Ovary (tissue), 9 donors: ENCODE data around the gene SRRM2. TPM values are rescaled to one million over a fixed set of nuclear protein-coding genes. Genes with fewer than 3 reads are reported as not detected.

Source experiments
- DNase-seq, 5 donors: peaks; one replicate each; pipeline ENCODE4 v3.0.0-alpha.2; 2019 to 2020
- H3K27ac ChIP-seq, 2 donors: fragments of 200-600 bp; one replicate each; pipeline versions ENCODE4 v1.5.1 to v1.8.0; 2019 to 2022
- H3K27me3 ChIP-seq: fragments of 200-600 bp; one replicate; pipeline ENCODE4 v1.8.0; 2022
- H3K36me3 ChIP-seq: fragments of 200-600 bp; sonication (generic); one replicate; pipeline ENCODE4 v1.5.1; 2019
- H3K4me1 ChIP-seq: one replicate; pipeline ENCODE4 v1.8.1; 2013; ENCODE audit warnings: mild to moderate bottlenecking, moderate library complexity; ENCODE audit not compliant: insufficient read depth
- H3K4me3 ChIP-seq: fragments of 200-600 bp; sonication (generic); one replicate; pipeline ENCODE4 v1.5.1; 2017
- H3K9me3 ChIP-seq, 2 donors: fragments of 200-600 bp in 1 of 2; sonication (generic) in 1 of 2; one replicate each; pipeline versions ENCODE4 v1.5.1 to v1.8.1; 2013 to 2019; ENCODE audit warnings: mild to moderate bottlenecking in 1 of 2, moderate library complexity in 1 of 2
- EP300 ChIP-seq: sonication (generic); formaldehyde crosslinking; IDR thresholded peaks from one replicate; pipeline ENCODE4 v1.6.1; 2017; ENCODE audit warnings: antibody characterized with exemption
- POLR2A ChIP-seq: fragments of 450-650 bp; IDR thresholded peaks from one replicate; pipeline ENCODE4 v1.6.1; 2017; ENCODE audit warnings: antibody characterized with exemption, mild to moderate bottlenecking, moderate library complexity
- WGBS, 3 donors: extraction: QIAGEN DNeasy Blood & Tissue Kit in 1 of 3; methylation state at CpG; one replicate each; pipeline versions ENCODE4 v1.1.5 to v1.1.7; 2013 to 2017; 5-methylcytosine and 5-hydroxymethylcytosine counted together
- intact Hi-C, 4 donors: fragments of 100-400 bp; cut with DNase I; formaldehyde crosslinking; loops; one replicate each; pipeline versions ENCODE4 v1.11.0 to v1.15.1; 2022 to 2023
- polyA plus RNA-seq, 2 donors: library from polyadenylated mRNA; stranded (reverse); fragments of 200-250 nt in 1 of 2; fragments of 350-450 nt in 1 of 2; fragmentation: Illumina TruSeq in 1 of 2; extraction: RNeasy Lipid Tissue Mini Kit (QIAGEN cat#74804) in 1 of 2; gene quantifications; one replicate each; pipeline ENCODE4 v1.2.3, GENCODE V29; 2013 to 2014
- total RNA-seq, 7 donors: library from RNA; depleted of rRNA in 2 of 7; stranded (reverse); fragments of >200 nt in 2 of 7; fragmentation: NEBNext Ultra II Directional in 3 of 7; extraction: Animal tissue kit (Norgen Biotek cat#: 25700) in 3 of 7; gene quantifications; one replicate each; pipeline versions ENCODE4 v1.1.0 to v1.2.4, GENCODE V29; 2016 to 2023
- TF ChIP-seq, protein P1 (sequence below), 3 donors: fragments of 450-650 bp in 2 of 3; fragments of 200-600 bp in 1 of 3; IDR thresholded peaks; one replicate each; pipeline versions ENCODE4 v1.5.1 to v1.8.0; 2016 to 2022; ENCODE audit warnings: antibody characterized with exemption in 3 of 3, mild to moderate bottlenecking in 1 of 3
- donor health status: DM: no; HTN: no; CAD: no; lungs with moderate emphysema.
- donor health status: DM: no; HTN: no; CAD: no.
- donor health status: Bipolar disorder and iron deficiency.
- donor health status: DM: yes; HTN: yes; CAD: no.
- donor health status: DM: no; HTN: no; CAD: no.
- donor health status: DM: yes; HTN: yes; CAD: no.

SRRM2 gene
- total and polyA plus RNA-seq, 9 donors, result 300 to 736 (median 524) TPM

DNA sequence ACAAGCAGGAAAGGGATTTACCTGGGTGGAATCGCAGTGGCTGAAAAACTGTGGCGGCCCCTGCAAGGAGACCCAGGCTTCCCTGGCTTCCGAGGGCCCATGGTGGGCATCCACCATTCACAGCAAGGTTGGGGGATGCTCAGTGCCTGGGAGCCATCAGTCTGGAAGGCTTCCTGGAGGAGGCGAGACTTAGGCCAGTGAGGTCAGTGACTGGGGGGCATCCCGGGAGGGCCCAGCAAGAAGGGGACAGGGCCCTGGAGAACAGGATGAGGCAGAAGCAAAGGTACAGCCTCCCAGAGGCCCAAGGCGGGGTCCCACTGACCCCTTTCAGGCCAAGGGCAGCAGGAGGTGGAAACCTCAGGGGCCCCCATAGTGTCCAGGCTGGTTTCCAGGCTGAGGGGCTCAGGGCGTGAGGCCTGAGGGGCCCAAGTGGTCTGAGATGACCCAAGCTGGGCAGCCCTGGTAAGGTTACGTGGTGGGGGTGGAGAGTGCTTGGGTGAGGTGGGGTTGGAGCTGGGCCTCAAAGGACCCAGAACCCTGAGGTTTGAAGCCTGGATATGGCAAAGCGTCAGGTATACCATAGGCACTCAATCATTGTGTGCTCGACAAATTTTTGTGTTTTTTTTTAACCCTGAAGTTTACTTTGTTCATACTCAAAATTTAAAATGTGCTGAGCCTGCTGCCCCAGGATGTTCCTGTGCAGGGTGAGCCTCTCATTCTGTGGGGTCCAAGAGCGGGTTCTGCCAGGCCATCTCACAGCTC lies 15.8 kb upstream of the SRRM2 start:
- intact Hi-C loops, result loop anchor here in 1 of 4 donors (2.0 kb wide), 1 partner anchor 54 kb away; no protein-coding TSS in a partner anchor
- H3K4me1 ChIP-seq, result no peaks in the 10 kb centered on the region
- TF ChIP-seq, protein P1, sequence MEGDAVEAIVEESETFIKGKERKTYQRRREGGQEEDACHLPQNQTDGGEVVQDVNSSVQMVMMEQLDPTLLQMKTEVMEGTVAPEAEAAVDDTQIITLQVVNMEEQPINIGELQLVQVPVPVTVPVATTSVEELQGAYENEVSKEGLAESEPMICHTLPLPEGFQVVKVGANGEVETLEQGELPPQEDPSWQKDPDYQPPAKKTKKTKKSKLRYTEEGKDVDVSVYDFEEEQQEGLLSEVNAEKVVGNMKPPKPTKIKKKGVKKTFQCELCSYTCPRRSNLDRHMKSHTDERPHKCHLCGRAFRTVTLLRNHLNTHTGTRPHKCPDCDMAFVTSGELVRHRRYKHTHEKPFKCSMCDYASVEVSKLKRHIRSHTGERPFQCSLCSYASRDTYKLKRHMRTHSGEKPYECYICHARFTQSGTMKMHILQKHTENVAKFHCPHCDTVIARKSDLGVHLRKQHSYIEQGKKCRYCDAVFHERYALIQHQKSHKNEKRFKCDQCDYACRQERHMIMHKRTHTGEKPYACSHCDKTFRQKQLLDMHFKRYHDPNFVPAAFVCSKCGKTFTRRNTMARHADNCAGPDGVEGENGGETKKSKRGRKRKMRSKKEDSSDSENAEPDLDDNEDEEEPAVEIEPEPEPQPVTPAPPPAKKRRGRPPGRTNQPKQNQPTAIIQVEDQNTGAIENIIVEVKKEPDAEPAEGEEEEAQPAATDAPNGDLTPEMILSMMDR (IDR thresholded peaks at IDR 0.05), result no peak
- TF ChIP-seq POLR2A (no peak), EP300 (no peak)

GRCh38 chr16:2737238-2737605 lies 15.2 kb upstream of the SRRM2 start:
- no peaks in the 10 kb centered on the region for H3K27me3 ChIP-seq
- no peak for DNase-seq
- 49 to 71% (median 66%) methylated on average over 4 to 5 of the region's 5 CpGs for WGBS, 3 donors
- no peaks in the 10 kb centered on the region for H3K36me3 ChIP-seq
- intact Hi-C loops, result loop anchor here in 1 of 4 donors (2.0 kb wide), 1 partner anchor 54 kb away; no protein-coding TSS in a partner anchor
- no peak for TF ChIP-seq POLR2A
- TF ChIP-seq EP300, result no peak
- TF ChIP-seq, protein P1 (IDR thresholded peaks at IDR 0.05), result no peak
- no peaks in the 10 kb centered on the region for H3K9me3 ChIP-seq
- H3K27ac ChIP-seq, result no peak overlapping the region
- no peak overlapping the region for H3K4me3 ChIP-seq
- H3K4me1 ChIP-seq, result no peaks in the 10 kb centered on the region

More for the DNA sequence above, 15.8 kb upstream of the SRRM2 start:
- H3K27me3 ChIP-seq, result no peaks in the 10 kb centered on the region
- H3K9me3 ChIP-seq, result no peaks in the 10 kb centered on the region
- DNase-seq, result no peak
- no peaks in the 10 kb centered on the region for H3K36me3 ChIP-seq
- H3K4me3 ChIP-seq, result no peak overlapping the region
- H3K27ac ChIP-seq, result no peak overlapping the region
- WGBS, 3 donors, result 82 to 87% (median 84%) methylated on average over 11 of the region's 11 CpGs

DNA sequence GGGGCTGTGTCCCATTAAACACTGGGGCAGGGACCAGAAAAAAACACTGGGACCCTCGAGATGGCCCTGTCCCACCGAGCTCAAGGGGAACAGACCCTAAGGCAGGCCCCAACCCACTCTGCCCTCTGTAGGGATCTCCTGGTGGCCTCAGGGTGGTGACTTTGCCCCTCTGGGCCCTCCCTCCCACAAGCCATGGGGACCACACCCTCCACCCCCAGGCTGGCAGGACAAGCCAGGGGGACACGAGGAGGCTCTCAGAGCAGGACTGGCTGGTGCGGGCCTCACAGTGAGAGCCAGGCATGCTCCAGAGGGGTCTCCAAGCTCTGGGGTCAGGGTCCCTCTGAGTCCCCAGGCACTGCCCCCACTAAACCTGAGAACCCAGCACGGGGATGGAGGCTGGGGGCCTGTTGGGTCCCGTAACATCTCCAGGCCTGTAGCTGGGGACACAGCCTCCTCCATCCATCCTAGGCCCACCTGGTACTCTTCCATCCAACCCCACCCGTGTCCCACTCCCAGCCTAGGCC lies 14.5 kb upstream of the SRRM2 start:
- Histone ChIP-seq H3K36me3 (no peaks in the 10 kb centered on the region), H3K27me3 (no peaks in the 10 kb centered on the region), H3K27ac (no peak overlapping the region), H3K9me3 (no peaks in the 10 kb centered on the region), H3K4me3 (no peak overlapping the region), H3K4me1 (no peaks in the 10 kb centered on the region)
- DNase-seq, result no peak
- TF ChIP-seq, protein P1 (IDR thresholded peaks at IDR 0.05), result no peak
- TF ChIP-seq POLR2A (no peak), EP300 (no peak)
- intact Hi-C loops, result loop anchor here in 1 of 4 donors (2.0 kb wide), 1 partner anchor 53 kb away; no protein-coding TSS in a partner anchor
- 70 to 77% (median 76%) methylated on average over 7 of the region's 7 CpGs for WGBS, 3 donors

DNA sequence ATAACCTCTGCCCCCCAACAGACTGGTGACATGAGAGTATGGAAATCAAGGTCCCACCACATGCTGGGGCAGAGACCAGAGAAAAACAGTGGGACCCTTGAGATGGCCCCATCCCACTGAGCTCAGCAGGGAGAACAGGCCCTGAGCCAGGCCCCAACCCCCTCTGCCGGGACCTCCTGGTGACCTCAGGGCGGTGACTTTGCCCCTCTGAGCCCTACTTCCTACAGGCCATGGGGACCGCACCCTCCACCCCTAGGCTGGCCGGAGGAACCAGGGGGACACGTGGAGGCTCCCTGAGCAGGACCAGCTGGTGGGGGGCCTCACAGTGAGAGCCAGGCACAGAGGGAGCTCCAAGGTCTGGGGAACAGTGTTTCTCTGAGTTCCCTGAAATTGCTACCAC lies 13.8 kb upstream of the SRRM2 start:
- no peaks in the 10 kb centered on the region for H3K4me1 ChIP-seq
- no peak overlapping the region for H3K27ac ChIP-seq
- H3K4me3 ChIP-seq, result no peak overlapping the region
- TF ChIP-seq EP300 (no peak), POLR2A (no peak)
- TF ChIP-seq, protein P1 (IDR thresholded peaks at IDR 0.05), result no peak
- H3K36me3 ChIP-seq, result no peaks in the 10 kb centered on the region
- H3K9me3 ChIP-seq, result no peaks in the 10 kb centered on the region
- no peaks in the 10 kb centered on the region for H3K27me3 ChIP-seq
- intact Hi-C loops, result no loop called here
- 37 to 48% (median 38%) methylated on average over 3 to 5 of the region's 5 CpGs for WGBS, 3 donors
- DNase-seq, result no peak
